Inflammatory macrophage (primary cell): ENCODE measurements around the gene ZDHHC8.
A peak's percentile ranks its signal among the peaks of the same experiment; 100 is the strongest.

ENCODE experiments used
- DNase-seq, 2 donors: peaks; one replicate each; pipeline ENCODE4 v3.0.0-alpha.2; 2020 to 2022

ZDHHC8 gene

GRCh38 chr22:20130319-20130718 is 1.3 kb upstream of the ZDHHC8 start:
- DNase-seq = no peak

- DNase-seq = peak; percentile 68 to 80
Measured at GRCh38 chr22:20130731-20131596, 640 bp upstream of the ZDHHC8 start.

GRCh38 chr22:20131859-20132685 is 468 bp downstream of the ZDHHC8 start:
- peak; percentile 47 to 67 for DNase-seq

GRCh38 chr22:20132686-20133246 is 1.2 kb downstream of the ZDHHC8 start:
- DNase-seq = no peak

- no peak for DNase-seq
Measured at GRCh38 chr22:20133930-20134549, 2.4 kb downstream of the ZDHHC8 start.

GRCh38 chr22:20135265-20135664 is 3.7 kb downstream of the ZDHHC8 start:
- DNase-seq = no peak

- no peak for DNase-seq
Measured at GRCh38 chr22:20135806-20136602, 4.4 kb downstream of the ZDHHC8 start.

- no peak for DNase-seq
Measured at GRCh38 chr22:20136603-20136873, 4.9 kb downstream of the ZDHHC8 start.

- no peak for DNase-seq
Measured at GRCh38 chr22:20137113-20137512, 5.5 kb downstream of the ZDHHC8 start.

GRCh38 chr22:20137671-20138416 is 6.2 kb downstream of the ZDHHC8 start:
- DNase-seq = peak; percentile 17 to 77

- DNase-seq = no peak
Measured at GRCh38 chr22:20138417-20138738, 6.8 kb downstream of the ZDHHC8 start.

- no peak for DNase-seq
Measured at GRCh38 chr22:20138868-20139267, 7.3 kb downstream of the ZDHHC8 start.

- DNase-seq = no peak
Measured at GRCh38 chr22:20139391-20140106, 7.9 kb downstream of the ZDHHC8 start.

GRCh38 chr22:20140107-20140445 is 8.5 kb downstream of the ZDHHC8 start:
- DNase-seq = no peak

- DNase-seq = no peak
Measured at GRCh38 chr22:20140521-20140964, 8.9 kb downstream of the ZDHHC8 start.

- DNase-seq = no peak
Measured at GRCh38 chr22:20141186-20142077, 9.8 kb downstream of the ZDHHC8 start.

- no peak for DNase-seq
Measured at GRCh38 chr22:20142711-20143621, 11.4 kb downstream of the ZDHHC8 start.

- DNase-seq = peak in 1 of 2 donors; percentile 13
Measured at GRCh38 chr22:20143883-20144665, 12.5 kb downstream of the ZDHHC8 start.
